GM18520 (cell line): ENCODE results near the gene SPATA32.
"Not testable (repeated sequence)": the region's sequence is repeated elsewhere in the genome, so short reads cannot be mapped to it uniquely, and the experiment has no call there.

Experiments
- ATAC-seq: cut with Tn5 transposase; IDR thresholded peaks from one replicate; pipeline ENCODE4 v1.9.1; 2021; ENCODE audit not compliant: unreplicated experiment

The SPATA32 gene

GRCh38 chr17:45273551-45273957 is 11.7 kb upstream of the SPATA32 start:
- ATAC-seq, result no peak

GRCh38 chr17:45271603-45272002 is 9.7 kb upstream of the SPATA32 start:
- ATAC-seq, result no peak

- ATAC-seq, result no peak
Measured at GRCh38 chr17:45270828-45271418, 9.0 kb upstream of the SPATA32 start.

DNA sequence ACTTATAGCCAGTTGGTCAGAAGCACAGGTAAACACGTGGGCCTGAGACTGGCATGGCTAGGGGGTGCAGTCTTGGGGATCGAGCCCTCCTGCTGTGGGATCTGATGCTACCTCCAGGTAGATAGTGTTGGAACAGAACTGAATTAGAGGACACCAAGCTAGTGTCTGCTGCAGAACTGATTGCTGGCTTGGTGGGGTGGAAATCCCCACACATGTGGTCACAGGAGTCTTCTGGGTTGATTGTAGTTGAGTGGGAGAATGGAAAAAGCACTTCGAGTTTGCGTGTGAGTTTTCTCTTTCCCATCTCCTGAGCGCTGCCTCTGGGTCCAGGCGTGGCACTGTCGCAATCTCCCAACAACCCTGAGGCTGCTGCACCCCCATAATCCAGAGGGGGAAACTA is 8.0 kb upstream of the SPATA32 start:
- no peak for ATAC-seq

- ATAC-seq, result no peak
Measured at GRCh38 chr17:45267436-45268055, 5.7 kb upstream of the SPATA32 start.

GRCh38 chr17:45266372-45266926 is 4.6 kb upstream of the SPATA32 start:
- no peak for ATAC-seq

GRCh38 chr17:45265821-45266220 is 3.9 kb upstream of the SPATA32 start:
- no peak for ATAC-seq

DNA sequence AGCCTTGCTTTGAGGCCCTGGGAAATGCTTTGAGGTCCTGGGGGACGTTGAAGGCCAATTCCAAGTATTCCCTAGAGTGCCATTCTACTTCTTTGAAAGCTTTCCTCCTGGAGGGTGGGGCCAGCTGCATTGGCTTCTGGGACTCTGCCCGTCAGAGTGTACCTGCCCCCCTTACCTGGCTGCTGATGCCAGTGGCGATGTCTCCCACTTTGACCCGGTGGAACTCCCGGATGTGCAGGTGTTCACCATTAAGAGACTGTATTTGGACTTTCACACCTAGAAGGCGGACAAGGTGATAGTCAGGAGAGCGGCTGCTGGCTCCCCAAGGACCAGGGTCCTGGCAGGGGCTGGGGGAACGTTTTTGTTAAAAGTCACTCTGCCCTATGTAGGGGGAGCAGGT is 3.1 kb upstream of the SPATA32 start:
- ATAC-seq, result no peak

DNA sequence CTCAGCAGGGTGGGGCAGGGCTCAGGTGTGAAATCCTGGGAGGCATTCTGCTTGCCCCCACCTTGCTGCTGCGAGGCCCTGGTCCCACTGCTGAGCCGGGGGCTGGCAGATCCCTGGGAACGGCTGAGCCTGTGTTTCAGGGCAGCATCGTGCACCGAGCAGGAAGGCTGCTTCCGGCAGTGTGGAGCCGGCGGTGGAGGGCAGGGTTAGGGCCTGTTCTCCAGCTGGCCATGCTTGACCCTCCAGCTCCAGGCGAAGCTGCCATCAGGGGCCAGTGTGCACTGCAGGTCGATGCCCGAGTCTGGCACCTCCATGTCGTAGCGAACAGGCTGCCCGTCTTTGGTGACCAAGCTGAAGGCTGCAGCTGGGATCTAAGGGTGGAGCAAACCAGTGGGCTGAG is 2.5 kb upstream of the SPATA32 start:
- ATAC-seq, result no peak

- ATAC-seq, result no peak
Measured at GRCh38 chr17:45263477-45263860, 1.6 kb upstream of the SPATA32 start.

DNA sequence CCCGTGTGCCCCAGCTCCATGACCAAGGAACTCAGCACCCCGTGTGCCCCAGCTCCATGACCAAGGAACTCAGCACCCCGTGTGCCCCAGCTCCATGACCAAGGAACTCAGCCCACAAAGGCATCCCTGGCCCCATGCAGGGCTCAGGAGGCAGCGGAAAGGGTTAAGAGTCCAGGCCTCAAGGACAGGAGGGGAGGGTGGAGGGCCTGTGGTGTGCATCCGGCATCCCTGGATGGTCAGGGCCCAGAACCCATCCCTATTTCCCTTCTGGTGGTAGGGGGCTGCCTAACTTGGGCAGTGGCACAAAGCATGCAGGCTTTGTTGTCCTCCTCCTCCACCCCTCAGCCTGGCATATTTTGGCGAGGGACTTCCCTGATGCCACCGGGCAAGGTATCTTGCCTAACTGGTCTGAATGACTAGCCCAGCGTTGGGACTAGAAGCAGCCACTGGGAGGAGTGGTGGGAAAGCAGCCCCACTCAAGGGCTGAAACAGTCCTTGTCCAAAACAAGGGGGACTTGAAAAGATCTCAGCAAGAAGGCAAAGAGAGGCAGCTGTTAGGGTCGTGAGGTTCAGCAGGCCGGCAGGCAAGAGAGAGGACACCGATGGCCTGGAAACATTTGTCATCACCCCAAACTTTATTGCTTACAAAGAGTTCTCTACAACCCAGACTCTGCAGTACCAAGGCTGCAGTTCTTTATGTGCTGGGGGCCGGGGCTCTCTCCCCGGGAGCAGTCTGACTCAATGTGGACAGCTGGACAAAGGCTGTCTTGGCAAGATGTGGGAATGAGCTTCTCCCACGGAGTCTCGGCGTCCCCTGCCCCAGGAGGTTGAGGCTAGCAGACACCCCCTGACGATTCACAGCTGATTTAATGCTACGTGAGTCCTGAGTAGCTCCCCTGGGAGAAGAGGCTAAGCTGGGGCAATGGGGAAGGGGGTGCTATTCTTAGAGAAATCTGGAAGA is 902 bp upstream of the SPATA32 start:
- no peak for ATAC-seq

DNA sequence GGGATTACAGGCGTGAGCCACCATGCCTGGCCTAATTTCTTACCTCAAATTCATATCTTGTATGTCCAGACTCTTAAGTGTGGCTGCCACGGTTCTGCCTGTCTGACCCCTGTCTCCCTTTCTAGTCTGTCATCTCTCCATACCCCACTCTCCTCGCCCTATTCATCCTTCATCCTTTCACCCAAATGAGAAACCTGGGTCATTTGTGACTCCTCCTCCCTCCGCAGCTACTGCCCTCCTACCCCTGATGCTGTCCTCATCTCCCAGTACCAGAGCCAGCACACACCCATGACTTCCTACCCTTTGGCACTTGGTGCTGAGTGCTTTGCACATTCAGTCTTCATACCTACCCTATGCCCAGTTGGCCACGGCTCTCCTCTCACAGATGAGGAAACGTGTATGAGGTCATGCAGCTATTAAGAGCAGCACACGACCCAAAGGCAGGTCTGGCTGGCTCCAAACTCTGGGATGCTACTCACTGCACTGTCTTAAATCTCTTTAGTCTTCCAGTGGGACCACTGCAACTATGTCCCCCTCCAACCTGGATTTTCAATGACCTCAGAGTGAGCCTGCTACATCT is 1.6 kb downstream of the SPATA32 start:
- ATAC-seq, result no peak

DNA sequence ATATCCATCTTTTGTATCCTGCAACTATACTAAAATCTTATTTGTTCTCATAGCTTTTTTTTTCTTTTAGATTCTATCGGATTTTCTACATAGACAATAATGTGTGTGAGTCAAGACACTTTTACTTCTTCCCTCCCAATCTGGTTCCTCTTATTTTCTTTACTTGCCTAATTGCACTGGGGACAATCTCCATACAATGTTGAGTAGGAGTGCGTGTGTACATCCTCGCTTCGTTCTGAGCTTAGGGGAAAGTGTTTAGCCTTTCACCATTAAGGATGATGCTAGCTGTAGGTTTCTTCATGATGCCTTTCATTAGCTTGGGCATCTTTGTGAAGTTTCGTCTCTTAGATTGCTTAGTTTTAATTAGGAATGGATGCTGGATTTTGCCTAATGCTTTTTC is 2.9 kb downstream of the SPATA32 start:
- no peak for ATAC-seq

- ATAC-seq, result no peak
Measured at GRCh38 chr17:45257115-45257514, 4.8 kb downstream of the SPATA32 start.

DNA sequence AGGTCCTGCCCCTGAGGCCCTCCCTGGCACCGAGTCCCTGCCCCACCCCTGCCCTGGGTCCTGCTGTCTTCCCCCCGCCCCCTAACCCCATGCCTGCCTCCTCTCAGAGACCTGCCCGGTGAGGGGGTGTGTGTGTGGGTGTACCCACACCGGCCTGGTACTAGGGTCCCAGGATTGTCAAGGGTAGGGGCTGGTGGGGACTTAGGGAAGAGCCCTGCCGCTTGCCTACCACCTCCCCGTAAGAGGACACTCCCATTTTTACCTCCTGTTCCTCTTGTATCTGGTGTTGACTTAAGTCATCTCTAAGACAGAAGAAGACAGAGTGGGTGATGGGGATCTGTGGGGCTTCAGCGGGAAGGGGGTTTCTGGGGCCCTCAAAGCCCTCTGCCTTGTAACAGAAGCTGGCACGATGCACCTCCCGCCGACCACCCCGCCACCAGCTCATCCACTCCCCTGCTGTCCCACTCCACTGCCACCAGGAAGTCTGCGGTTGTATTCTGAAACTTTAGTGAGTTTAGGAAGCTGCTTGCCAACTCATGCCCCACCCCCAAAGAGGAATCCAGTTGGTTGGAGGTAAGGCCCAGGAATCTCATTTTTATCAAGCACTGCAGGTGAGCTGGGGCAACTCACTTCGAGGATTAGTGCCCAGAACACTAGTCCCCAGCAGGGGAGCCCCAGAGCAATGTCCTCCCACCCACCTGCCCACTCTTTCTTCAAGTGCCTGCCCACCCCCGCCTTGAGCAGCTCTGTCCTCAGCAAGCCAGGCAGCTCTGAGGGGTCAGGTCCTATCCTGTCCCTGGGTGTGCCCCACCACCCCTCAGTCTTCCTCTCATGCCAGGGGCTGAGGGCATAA is 5.6 kb downstream of the SPATA32 start:
- no peak for ATAC-seq

GRCh38 chr17:45255358-45255757 is 6.5 kb downstream of the SPATA32 start:
- no peak for ATAC-seq

- no peak for ATAC-seq
Measured at GRCh38 chr17:45253879-45254278, 8.0 kb downstream of the SPATA32 start.

- not testable (repeated sequence) for ATAC-seq
Measured at GRCh38 chr17:45253237-45253636, 8.7 kb downstream of the SPATA32 start.

DNA sequence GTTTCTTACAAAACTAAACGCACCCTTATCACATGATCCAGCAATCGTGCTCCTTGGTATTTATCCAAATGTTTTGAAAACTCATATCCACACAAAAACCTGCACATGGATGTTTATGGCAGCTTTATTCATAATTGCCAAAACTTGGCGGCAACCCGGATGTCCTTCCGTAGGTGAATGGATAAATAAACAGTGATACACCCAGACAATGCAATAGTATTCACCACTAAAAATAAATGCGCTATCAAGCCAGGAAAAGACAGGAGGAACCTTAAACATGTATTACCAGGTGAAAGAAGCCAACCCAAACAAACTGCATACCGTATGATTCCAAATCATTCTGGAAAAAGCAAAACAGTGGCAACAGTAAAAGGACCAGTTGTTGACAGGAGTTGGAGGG is 10.0 kb downstream of the SPATA32 start:
- ATAC-seq, result no peak
